Esophagus squamous epithelium (tissue), 4 donors: ENCODE results near the gene RAB14.

Source experiments
- CTCF ChIP-seq, 6 experiments: fragments of 450-650 bp in 4 of 6; fragments of 200-600 bp in 2 of 6; sonication (generic) in 2 of 6; IDR thresholded peaks; one replicate each; pipeline ENCODE4 v1.5.1; 2016 to 2019; ENCODE audit warnings: antibody characterized with exemption in 6 of 6, mild to moderate bottlenecking in 4 of 6, moderate library complexity in 4 of 6
- POLR2A ChIP-seq, 4 donors: fragments of 450-650 bp; IDR thresholded peaks; one replicate each; pipeline ENCODE4 v1.6.1; 2017; ENCODE audit warnings: antibody characterized with exemption in 4 of 4, mild to moderate bottlenecking in 4 of 4, moderate library complexity in 3 of 4

GRCh38 chr9:121249563-121249962 lies 47.9 kb upstream of the RAB14 start:
- no peak for TF ChIP-seq POLR2A (IDR thresholded peaks at IDR 0.05)
- no peak for TF ChIP-seq CTCF (IDR thresholded peaks at IDR 0.05)
